Activated naive CD4-positive, alpha-beta T cell treated with anti-CD3 and anti-CD28 coated beads, Interleukin-2, amount 10 ng/mL, durations not matched to agents 7 days and 5 days (primary cell): ENCODE results near the gene CTNNA2.

Experiments
- CTCF ChIA-PET: fragments of 350-600 bp; sonication (Branson Sonifier 250); formaldehyde crosslinking; loops from one replicate; lab custom pipeline; 2021; ENCODE audit warnings: antibody characterized with exemption; lab: Charles Lee
- DNase-seq: peaks from one replicate; pipeline ENCODE4 v3.0.0-alpha.2; 2020
- H3K27ac Mint-ChIP-seq: one replicate; pipeline ENCODE4 v1.8.0; 2021; ENCODE audit warnings: mild to moderate bottlenecking, moderate library complexity, mixed read lengths
- H3K27me3 Mint-ChIP-seq: one replicate; pipeline ENCODE4 v1.8.0; 2021; ENCODE audit warnings: mild to moderate bottlenecking, mixed read lengths
- H3K36me3 Mint-ChIP-seq: one replicate; pipeline ENCODE4 v1.8.0; 2021; ENCODE audit warnings: mixed read lengths
- H3K4me1 Mint-ChIP-seq: one replicate; pipeline ENCODE4 v1.8.0; 2021; ENCODE audit warnings: mixed read lengths
- H3K4me3 Mint-ChIP-seq: one replicate; pipeline ENCODE4 v1.8.0; 2021; ENCODE audit warnings: mild to moderate bottlenecking, moderate library complexity, mixed read lengths
- H3K9me3 Mint-ChIP-seq: one replicate; pipeline ENCODE4 v1.8.0; 2021; ENCODE audit warnings: mixed read lengths

CTNNA2 gene

DNA sequence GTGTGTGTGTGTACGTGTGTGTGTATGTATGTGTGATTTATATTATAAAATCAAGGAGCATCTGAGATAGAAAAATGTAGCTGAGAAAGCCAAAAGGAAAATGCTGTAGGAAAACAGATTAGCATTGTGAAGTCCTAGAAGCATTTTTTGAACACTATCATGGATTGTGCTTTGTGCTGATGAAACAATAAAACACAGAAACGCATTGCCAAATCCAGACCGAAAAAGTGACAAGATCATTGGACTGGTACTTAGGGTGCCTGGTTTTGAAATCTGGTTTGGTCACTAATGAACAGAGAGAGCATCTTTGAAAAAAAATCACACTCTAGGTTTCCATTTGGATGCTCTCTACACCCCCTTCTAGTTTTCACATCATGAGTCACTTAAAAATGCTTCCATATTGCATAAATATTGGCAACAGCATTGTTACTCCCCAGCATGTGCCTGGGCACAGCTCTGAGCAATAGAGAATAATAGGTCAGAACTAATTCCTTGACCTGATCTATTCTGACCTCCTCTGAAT, 1006.3 kb downstream of the CTNNA2 start:
- Mint-ChIP-seq H3K9me3 (peaks cover 8% of the 10 kb centered on the region), H3K27me3 (no peaks in the 10 kb centered on the region), H3K4me3 (no peak overlapping the region), H3K4me1 (no peaks in the 10 kb centered on the region), H3K27ac (no peak overlapping the region), H3K36me3 (no peaks in the 10 kb centered on the region)
- DNase-seq: no peak
- CTCF ChIA-PET: no interaction called here

DNA sequence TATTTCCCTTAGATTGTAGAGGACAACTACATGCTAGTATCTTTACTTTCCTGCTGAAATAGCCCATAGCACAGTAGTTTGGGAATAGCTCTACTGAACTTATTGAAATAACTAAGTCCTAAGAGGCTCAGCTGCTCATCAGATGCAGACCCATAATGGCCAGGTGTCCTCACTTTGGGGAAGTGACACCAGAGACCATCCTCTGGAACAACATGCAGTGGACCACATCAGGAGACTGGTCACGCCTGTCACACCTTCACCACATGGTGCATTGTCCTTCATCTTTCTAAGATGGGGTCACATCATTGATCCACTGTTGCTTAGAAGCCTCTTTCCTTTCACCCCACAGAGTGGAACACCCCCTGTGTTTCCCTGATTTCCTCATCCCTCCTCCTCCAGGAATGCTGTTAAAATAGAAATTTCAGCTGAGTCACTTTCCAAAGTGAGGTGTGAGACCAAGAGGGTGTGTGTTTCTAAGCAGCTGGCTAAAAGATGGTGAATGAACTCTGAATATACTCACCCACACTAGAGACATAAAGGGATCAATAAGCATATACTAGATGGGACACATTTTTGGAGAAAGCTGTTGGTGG, 1006.9 kb downstream of the CTNNA2 start:
- Mint-ChIP-seq H3K9me3 (peaks cover 8% of the 10 kb centered on the region), H3K27me3 (no peaks in the 10 kb centered on the region), H3K4me1 (no peaks in the 10 kb centered on the region), H3K36me3 (no peaks in the 10 kb centered on the region), H3K4me3 (no peak overlapping the region), H3K27ac (no peak overlapping the region)
- DNase-seq: no peak
- CTCF ChIA-PET: no interaction called here

DNA sequence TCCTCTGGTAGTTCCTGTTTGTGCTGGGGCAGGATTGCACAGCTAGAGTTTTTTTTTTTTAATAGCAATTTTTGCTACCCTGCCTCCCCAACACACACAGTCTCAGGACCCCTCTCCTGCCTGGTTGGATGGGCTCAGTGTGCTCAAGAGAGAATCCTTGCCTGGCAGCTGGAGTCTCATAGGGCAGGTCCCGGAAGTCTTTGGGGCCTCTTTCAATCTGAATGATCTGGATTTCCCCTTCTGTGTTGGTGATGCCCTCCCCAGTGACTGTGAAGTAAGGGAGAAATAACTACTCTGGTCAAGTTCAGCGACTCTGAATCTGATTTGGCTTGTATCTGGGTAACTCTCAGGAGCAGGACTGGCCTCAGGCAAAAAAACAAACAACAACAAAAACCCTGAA, 1012.3 kb downstream of the CTNNA2 start:
- DNase-seq: no peak
- peaks cover 5% of the 10 kb centered on the region for H3K9me3 Mint-ChIP-seq
- H3K4me3 Mint-ChIP-seq: no peak overlapping the region
- CTCF ChIA-PET: no interaction called here
- H3K4me1 Mint-ChIP-seq: no peaks in the 10 kb centered on the region
- H3K36me3 Mint-ChIP-seq: no peaks in the 10 kb centered on the region
- no peaks in the 10 kb centered on the region for H3K27me3 Mint-ChIP-seq
- H3K27ac Mint-ChIP-seq: no peak overlapping the region

DNA sequence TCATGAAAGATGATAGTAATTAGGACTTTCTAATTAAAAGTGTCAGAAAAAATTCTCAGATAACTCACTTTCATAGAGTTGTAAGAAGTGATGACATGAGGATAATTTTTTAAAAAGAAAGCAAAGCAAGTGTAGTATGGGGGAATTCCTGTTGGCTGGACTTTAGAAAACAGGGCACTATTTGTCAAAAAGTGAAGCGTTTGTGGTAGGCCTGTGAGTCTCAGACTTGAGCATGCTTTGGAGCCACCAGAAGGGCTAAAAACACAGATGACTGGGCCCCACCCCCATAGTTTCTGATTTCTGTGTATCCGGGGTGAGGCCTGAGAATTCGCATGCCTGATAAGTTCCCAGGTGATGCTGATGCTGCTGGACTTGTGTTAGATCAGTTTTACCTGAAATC, 1014.3 kb downstream of the CTNNA2 start:
- peaks cover 12% of the 10 kb centered on the region for H3K9me3 Mint-ChIP-seq
- H3K4me3 Mint-ChIP-seq: no peak overlapping the region
- H3K27ac Mint-ChIP-seq: no peak overlapping the region
- CTCF ChIA-PET: no interaction called here
- no peaks in the 10 kb centered on the region for H3K4me1 Mint-ChIP-seq
- no peaks in the 10 kb centered on the region for H3K27me3 Mint-ChIP-seq
- DNase-seq: no peak
- H3K36me3 Mint-ChIP-seq: no peaks in the 10 kb centered on the region

DNA sequence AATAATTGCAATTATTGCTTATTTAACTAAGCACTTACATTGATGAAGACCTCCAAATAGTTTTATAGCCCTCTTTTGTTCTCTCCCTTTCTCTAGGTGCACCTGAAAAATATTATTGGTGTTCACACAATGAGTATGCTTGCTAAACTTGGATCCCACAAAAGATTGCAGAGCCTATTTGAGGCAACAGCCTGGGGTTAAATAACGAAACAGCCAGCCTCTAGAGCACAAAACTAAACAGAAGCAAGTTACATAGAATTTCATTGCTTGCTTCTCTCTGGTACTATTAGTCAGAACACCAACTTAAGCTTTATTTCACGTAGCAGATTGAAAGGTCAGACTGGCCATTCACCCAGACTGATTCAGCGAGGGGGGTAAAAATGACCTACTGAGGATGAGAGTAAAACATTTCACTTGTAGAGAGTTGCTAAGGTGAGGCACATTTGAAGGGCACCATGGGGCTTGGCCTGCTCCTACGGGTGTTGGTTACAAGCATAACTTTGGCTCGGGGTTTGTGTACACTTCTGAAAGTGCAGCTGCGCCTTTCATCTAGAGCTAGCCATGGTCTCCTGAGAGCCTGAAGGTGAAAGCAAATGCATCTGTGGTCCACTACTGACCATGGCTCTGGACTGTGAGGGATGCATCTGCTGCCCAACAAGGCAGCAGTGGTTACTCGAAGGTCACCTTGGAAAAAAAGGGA, 1016.8 kb downstream of the CTNNA2 start:
- Mint-ChIP-seq H3K27me3 (no peaks in the 10 kb centered on the region), H3K36me3 (no peaks in the 10 kb centered on the region), H3K4me1 (no peaks in the 10 kb centered on the region), H3K27ac (no peak overlapping the region), H3K4me3 (no peak overlapping the region), H3K9me3 (peaks cover 15% of the 10 kb centered on the region)
- no peak for DNase-seq
- CTCF ChIA-PET: no interaction called here

DNA sequence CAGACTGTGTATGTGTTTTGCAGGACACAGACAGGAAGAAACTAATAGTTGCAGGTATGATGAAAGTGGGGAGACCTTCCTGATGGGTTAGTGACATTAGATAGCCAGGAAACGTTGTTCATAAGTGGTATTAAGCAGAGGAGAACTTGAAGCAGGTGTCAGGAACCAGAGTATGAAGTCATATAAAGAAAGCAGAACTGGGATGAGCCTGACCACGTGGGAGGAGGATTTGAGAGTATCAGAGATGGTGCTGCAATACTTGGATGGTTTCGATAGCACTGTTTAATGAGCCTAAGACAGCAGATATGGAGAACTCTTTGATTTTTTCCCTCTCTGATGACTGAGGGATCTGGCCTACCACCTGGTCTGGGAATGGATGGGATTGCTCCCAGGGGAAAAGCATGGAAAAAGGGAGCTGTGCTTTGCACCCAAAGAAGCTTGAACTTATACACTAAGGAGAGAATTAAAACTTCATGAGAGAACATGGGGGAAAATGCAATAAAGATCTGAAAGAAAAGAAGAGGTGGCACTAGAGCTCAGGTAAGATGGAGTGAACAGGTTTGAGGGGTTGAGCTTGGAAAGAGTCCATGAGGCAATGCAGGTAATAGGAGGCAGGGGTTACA, 1017.7 kb downstream of the CTNNA2 start:
- Mint-ChIP-seq H3K4me3 (no peak overlapping the region), H3K36me3 (no peaks in the 10 kb centered on the region), H3K9me3 (peaks cover 12% of the 10 kb centered on the region), H3K27ac (no peak overlapping the region), H3K4me1 (no peaks in the 10 kb centered on the region), H3K27me3 (no peaks in the 10 kb centered on the region)
- CTCF ChIA-PET: no interaction called here
- DNase-seq: no peak

DNA sequence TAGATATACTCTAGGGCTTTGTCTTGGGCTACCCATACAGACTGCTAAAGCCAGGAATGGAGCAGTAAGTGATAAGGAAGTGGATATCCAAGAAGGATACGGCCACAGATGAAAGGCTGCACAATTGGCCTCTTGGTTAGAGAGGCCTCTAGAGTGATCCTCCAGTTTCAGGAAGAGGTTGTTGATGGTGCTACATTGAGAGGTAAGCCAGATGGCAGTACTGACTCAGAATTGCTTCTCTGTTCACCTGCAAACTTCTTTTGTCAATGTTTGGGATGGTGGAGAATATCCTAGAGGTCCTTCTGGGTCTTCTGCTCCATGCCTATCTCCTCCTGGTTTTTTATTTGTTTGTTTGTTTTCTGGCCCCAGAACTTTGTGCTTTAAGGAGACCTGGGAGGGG, 1018.5 kb downstream of the CTNNA2 start:
- no peaks in the 10 kb centered on the region for H3K27me3 Mint-ChIP-seq
- H3K4me1 Mint-ChIP-seq: no peaks in the 10 kb centered on the region
- peaks cover 11% of the 10 kb centered on the region for H3K9me3 Mint-ChIP-seq
- H3K4me3 Mint-ChIP-seq: no peak overlapping the region
- H3K36me3 Mint-ChIP-seq: no peaks in the 10 kb centered on the region
- DNase-seq: no peak
- H3K27ac Mint-ChIP-seq: no peak overlapping the region
- CTCF ChIA-PET: no interaction called here

DNA sequence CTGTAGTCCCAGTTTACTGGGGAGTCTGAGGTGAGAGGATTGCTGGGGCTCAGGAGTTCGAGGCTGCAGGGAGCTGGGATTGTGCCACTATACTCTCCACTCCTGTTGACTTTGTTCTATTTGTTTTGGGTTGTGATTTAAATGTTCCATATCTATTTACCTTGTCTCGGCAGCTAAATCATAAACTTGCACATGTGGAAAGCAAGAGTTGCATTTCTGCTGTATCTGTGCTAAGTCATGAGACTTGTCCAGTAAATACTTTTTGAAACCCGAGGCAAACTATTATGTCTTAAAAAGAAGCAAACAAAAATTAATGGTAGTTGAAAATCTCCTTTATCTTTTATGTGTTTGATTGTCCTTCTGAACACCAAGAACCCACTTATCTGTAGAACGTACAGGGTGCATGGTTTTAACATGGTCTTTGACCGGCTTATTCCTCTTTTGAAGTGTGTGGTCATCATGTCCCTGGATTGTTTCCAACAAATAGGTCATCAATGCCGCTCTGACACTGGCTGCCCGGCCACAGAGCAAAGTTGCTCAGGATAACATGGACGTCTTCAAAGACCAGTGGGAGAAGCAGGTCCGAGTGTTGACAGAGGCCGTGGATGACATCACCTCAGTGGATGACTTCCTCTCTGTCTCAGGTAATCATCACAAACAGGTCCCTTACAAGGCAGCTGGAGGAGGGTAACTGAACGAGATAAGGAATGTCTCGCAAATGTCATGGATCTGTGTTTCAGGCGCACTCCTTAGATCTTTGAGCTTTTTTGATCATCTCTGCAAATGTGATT, 1032.8 kb downstream of the CTNNA2 start:
- Mint-ChIP-seq H3K27ac (no peak overlapping the region), H3K27me3 (no peaks in the 10 kb centered on the region), H3K9me3 (peaks cover 3% of the 10 kb centered on the region), H3K36me3 (no peaks in the 10 kb centered on the region), H3K4me1 (no peaks in the 10 kb centered on the region), H3K4me3 (no peak overlapping the region)
- CTCF ChIA-PET: no interaction called here
- DNase-seq: no peak

DNA sequence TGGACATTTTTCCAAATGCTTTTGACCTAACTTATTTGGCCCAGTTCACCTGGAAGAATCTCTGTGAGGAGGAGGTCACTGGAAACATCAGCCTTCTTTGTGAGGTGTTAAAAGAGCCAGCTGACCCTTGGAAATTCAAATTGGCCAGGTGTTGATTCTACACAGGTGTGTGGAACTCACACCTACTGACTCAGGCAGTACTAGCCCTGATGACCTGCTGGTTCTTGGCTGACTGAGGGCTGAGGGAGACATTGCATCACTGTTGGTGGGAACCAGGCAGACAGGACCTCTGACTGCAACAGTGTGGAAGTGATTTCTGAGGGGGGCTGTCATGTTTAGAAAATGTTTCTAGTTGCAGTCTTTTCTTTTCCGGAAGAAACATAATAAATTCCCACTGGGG, 1033.9 kb downstream of the CTNNA2 start:
- Mint-ChIP-seq H3K4me1 (no peaks in the 10 kb centered on the region), H3K4me3 (no peak overlapping the region), H3K36me3 (no peaks in the 10 kb centered on the region), H3K9me3 (peaks cover 4% of the 10 kb centered on the region), H3K27me3 (no peaks in the 10 kb centered on the region), H3K27ac (no peak overlapping the region)
- CTCF ChIA-PET: no interaction called here
- DNase-seq: no peak

DNA sequence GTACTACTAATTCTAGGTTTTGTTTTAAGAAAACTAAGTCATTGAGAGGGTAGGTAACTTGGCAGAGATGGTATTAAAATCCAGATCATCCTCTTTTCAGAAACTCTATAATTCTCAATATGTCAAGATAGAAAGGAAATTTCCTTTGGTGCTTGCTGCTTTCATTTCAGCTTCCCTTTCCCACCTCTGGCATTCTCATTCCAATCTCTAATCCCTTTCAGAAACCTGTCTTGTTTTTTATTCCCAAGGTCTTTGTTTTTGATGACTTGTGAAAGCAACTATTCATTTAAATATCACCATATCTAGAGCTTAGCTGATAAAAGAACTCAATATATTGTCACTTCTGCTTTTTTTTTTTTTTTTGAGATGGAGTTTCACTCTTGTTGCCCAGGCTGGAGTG, 1034.5 kb downstream of the CTNNA2 start:
- H3K4me1 Mint-ChIP-seq: no peaks in the 10 kb centered on the region
- CTCF ChIA-PET: no interaction called here
- no peak overlapping the region for H3K4me3 Mint-ChIP-seq
- DNase-seq: no peak
- peaks cover 4% of the 10 kb centered on the region for H3K9me3 Mint-ChIP-seq
- no peaks in the 10 kb centered on the region for H3K36me3 Mint-ChIP-seq
- H3K27me3 Mint-ChIP-seq: no peaks in the 10 kb centered on the region
- no peak overlapping the region for H3K27ac Mint-ChIP-seq

DNA sequence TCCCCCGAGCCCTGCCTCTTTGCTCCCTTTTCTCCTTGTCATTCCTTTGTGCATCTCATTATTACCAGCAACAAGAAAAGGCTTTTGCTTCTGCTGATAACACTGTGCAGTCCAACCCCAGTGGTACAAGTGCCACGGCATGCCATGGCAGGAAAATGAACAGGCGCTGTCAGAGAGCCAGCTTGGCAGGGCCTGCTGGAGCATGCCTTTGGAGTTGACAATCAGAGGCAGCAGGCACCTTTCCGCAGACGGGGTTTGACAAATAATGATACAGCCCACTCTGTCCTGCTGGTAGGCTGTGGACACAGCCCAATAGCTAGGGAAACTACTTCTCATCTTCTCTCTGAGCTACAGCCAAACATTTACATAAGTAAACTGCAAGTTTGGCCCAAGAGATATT, 1035.6 kb downstream of the CTNNA2 start:
- no peak overlapping the region for H3K27ac Mint-ChIP-seq
- H3K4me3 Mint-ChIP-seq: no peak overlapping the region
- H3K4me1 Mint-ChIP-seq: no peaks in the 10 kb centered on the region
- no peak for DNase-seq
- H3K9me3 Mint-ChIP-seq: peaks cover 4% of the 10 kb centered on the region
- CTCF ChIA-PET: no interaction called here
- H3K27me3 Mint-ChIP-seq: no peaks in the 10 kb centered on the region
- no peaks in the 10 kb centered on the region for H3K36me3 Mint-ChIP-seq

DNA sequence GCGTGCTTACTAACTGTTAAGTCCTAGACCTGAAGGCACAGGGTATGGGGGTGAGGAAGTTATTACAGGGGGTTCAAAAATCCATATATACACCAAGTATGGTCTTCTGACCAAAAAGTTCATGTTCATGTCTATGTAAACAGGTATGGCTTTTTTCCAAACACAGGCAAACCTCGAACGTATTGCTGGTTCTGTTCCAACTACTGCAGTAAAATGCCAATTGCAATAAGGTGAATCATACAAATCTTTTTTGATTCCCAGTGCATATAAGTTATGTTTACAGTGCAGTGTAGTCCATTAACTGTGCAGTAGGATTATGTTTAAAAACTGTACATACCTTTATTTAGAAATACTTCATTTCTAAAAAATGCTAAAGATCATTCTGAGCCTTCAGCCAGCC, 1037.0 kb downstream of the CTNNA2 start:
- H3K27ac Mint-ChIP-seq: no peak overlapping the region
- CTCF ChIA-PET: no interaction called here
- DNase-seq: no peak
- no peaks in the 10 kb centered on the region for H3K27me3 Mint-ChIP-seq
- no peaks in the 10 kb centered on the region for H3K36me3 Mint-ChIP-seq
- no peaks in the 10 kb centered on the region for H3K4me1 Mint-ChIP-seq
- H3K4me3 Mint-ChIP-seq: no peak overlapping the region
- H3K9me3 Mint-ChIP-seq: peaks cover 4% of the 10 kb centered on the region

DNA sequence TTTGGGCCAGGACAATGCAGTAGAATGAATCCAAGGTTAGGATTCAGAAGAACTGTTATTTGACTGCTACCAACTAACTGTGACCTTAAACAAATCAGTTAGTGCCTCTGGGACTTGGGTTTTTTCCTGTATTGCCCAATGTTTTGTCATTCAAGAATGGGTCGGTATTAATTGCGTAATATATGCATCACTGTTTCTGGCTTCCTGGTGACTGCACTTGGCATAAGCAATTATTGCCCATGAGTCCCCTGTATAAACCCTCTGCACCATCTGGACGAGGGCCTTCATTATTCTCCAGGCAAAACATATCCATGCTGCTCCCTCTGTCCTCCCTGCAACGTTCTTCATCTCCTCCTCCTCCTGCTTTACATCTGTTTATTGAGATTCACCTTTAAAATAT, 1047.5 kb downstream of the CTNNA2 start:
- Mint-ChIP-seq H3K4me1 (no peaks in the 10 kb centered on the region), H3K27me3 (no peaks in the 10 kb centered on the region), H3K4me3 (no peak overlapping the region), H3K9me3 (peaks cover 3% of the 10 kb centered on the region), H3K27ac (no peak overlapping the region), H3K36me3 (no peaks in the 10 kb centered on the region)
- CTCF ChIA-PET: no interaction called here
- no peak for DNase-seq

DNA sequence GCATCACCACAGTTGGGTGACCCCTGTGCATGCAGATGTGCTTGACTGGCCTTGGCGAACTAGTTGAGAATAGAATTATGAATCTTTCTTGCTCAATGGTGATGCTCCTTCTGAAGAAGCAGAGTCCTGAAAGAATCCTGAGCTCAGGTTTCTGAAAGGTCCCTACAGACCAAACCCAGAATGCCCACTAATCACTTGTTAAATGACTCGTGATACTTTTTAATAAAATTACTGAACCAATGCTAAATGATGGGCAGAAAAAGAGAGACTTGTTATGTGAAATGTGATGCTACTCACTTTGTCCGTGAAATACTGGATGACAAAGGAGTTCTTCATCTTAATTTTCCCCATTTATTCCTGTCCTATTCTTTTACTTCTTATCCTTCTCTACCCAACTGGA, 1055.2 kb downstream of the CTNNA2 start:
- DNase-seq: no peak
- Mint-ChIP-seq H3K36me3 (no peaks in the 10 kb centered on the region), H3K27ac (no peak overlapping the region), H3K4me1 (no peaks in the 10 kb centered on the region), H3K9me3 (peaks cover 19% of the 10 kb centered on the region), H3K27me3 (no peaks in the 10 kb centered on the region), H3K4me3 (no peak overlapping the region)
- CTCF ChIA-PET: no interaction called here
